Cardiac atrium fibroblast (primary cell): ENCODE measurements around the gene UTS2. TPM values are rescaled to one million over a fixed set of nuclear protein-coding genes. Genes with fewer than 3 reads are reported as not detected.

Experiments
- total RNA-seq: library from RNA; depleted of rRNA; stranded (reverse); fragments of >200 nt; gene quantifications from 2 replicates; pipeline ENCODE4 v1.2.3, GENCODE V29; 2015

Gene UTS2, protein sequence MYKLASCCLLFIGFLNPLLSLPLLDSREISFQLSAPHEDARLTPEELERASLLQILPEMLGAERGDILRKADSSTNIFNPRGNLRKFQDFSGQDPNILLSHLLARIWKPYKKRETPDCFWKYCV
- total RNA-seq = not detected in 2 replicates

GRCh38 chr1:7852804-7853683 lies at the start of gene UTS2:
TSS of gene UTS2 (minus strand) at chr1:7853065. CDS start at chr1:7853003, 62 bp downstream.

Other genes starting within 250 kb of the UTS2 start
- gene VAMP3, start 81.8 kb downstream of the UTS2 start, total RNA-seq = 115 and 131 TPM in 2 replicates
- 0.97 and 1.4 TPM in 2 replicates for gene PER3, start 68.8 kb downstream of the UTS2 start, total RNA-seq
- 0.81 TPM in 1 of 2 replicates, not detected in the other for gene TNFRSF9, start 87.8 kb upstream of the UTS2 start, total RNA-seq
- gene PARK7, start 108.6 kb upstream of the UTS2 start, total RNA-seq = 210 and 220 TPM in 2 replicates
- 174 and 225 TPM in 2 replicates for gene ERRFI1, start 173.2 kb upstream of the UTS2 start, total RNA-seq